DMS114 treated with DMSO at 0.1 percent for 48 hours (cell line): ENCODE measurements around the gene LBP.
A peak's percentile ranks its signal among the peaks of the same experiment; 100 is the strongest.
"Not testable (repeated sequence)": the region's sequence is repeated elsewhere in the genome, so short reads cannot be mapped to it uniquely, and the experiment has no call there.

Experiments used
- DNase-seq: peaks from one replicate; lab custom pipeline; 2025; ENCODE audit not compliant: unreplicated experiment; lab: John Stamatoyannopoulos, UW

LBP gene

DNA sequence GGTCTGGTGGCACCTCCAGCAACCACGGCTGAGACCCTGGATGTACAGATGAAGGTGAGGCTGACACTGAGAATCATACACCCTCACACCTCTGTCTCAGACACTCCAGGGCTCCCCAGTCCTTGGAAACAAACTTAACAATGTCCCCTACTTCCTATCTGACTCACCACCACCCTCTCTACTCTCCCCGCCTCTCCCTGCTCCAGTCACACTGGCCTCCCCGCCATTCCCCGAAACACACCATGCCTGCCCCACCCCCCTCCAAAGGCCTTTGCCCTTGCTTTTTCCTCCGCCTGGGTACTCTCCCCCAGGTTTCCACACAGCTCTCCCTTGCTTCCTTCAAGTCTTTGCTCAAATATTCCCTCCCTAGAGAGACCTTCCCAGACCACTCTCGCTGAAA, 26.1 kb upstream of the LBP start:
- no peak for DNase-seq

DNA sequence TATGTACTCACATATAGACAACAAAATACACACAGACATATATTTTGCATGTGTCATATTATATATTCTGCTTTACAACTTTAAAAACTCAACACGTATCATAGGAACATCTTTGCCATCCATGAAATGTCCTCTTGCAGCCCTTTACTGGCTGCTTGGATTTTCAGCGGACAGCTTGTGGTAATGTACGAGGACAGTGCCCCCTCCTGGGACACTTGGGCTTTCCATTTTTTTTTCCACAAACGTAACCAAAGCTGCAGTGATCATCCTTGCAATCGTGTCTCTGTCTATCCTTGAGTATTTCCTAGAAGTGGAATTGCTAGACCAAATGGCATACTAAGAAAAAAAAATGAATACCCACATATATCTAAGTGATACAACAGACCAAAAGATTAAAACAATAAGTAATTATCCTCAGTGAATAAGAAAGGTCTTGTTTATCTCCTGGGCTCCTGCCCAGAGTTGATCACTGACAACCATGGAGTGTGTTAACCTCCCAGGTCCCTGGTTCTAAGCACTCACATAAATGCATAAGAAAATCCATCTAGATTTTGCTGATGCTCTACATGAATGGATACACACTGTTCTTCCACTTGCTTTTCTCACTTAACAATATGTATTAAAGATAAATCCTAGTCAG, 24.2 kb upstream of the LBP start:
- DNase-seq, result peak; percentile 35

DNA sequence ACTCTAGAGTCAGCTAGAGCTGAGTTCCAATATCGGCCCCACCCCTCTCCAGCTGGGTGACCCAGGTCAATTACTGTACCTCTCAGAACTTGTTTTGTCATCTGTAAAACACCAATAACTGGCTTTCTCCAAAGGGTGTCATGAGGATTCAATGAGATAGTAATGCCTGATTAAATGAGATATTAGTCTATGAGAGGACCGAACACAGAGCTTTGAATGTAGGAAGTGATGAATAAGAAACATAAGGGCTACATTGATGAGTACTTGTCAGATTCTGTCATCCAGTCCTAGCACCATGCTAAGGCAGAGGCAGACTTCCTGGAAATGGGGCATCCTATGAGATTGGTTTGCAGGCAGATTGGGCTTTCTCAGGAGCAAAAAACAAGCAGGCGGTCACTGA, 22.1 kb upstream of the LBP start:
- DNase-seq, result no peak

DNA sequence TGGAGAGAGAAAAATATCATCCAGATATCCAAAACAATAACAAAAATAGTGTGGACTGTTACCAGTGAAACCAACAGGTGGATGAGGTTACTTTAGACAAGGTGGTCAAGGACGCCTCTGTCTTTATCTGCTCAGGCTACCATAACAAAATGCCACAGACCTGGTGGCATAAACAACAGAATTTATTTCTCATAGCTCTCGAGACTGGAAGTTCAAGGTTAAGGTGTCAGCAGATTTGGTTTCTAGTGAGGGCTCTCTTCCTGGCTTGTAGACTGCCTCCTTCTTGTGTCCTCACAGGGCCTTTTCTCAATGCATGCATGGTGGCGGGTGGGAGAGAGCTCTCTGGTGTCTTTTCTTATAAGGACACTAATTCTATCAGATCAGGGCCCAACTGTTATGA, 21.1 kb upstream of the LBP start:
- no peak for DNase-seq

DNA sequence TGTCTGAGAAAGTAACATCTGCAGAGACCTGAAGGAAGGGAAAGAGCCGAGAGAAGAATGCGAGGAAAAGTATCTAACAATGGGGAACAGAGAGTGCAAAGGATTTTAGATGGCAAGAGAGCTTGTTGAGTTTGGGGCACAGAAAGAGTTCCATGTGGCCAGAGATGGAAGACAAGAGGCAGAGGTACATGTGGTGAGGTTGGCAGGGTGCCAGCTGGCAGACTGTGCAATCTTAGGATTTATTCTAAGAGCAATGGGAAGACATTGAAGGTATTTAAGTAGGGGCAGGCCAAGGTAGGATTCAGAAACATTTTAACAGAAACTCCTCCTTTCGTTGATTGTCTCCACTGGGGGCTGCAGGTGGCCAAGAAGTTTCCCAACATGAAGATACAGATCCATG, 20.4 kb upstream of the LBP start:
- no peak for DNase-seq

GRCh38 chr20:38326309-38326708, 20.0 kb upstream of the LBP start:
- no peak for DNase-seq

GRCh38 chr20:38330638-38331037, 15.6 kb upstream of the LBP start:
- DNase-seq, result no peak

DNA sequence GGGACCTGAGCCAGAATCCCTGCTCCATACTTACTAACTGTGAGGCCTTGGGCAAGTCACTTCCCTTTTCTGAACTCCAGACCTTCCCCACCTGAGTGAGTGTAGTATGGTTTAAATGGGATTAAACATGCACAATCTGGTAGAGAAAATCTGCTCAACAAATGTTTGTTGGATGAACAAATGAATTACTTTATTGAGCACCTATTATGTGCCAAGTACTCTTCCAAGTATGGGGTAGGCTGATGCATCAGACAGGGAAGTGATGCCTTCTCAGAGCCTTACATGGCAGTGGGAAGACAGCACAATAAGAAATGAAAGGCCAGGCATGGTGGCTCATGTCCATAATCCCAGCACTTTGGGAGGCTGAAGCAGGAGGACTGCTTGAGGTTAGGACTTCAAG, 15.0 kb upstream of the LBP start:
- no peak for DNase-seq

- DNase-seq, result no peak
These were observed 14.5 kb upstream of the LBP start for GRCh38 chr20:38331814-38332213.

DNA sequence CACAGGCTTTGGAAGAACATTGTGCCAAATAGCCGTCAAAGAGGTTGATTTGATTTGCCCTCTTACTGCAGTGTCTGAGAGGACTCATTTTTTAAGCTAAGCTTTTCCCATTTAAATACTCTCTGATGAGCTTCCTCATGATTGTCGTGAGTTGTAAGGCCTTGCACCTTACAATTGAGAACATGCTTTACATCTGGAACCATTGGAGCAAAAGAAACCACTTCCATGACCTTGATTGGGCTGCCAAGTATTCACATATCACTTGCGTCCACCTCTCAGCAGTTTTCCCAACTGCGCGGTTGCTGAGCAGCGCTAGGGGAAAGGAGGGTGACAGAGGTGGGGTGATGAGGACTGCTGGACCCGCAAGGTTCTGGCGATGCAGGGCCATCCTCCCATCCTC, 12.3 kb upstream of the LBP start:
- no peak for DNase-seq

GRCh38 chr20:38336726-38337125, 9.6 kb upstream of the LBP start:
- no peak for DNase-seq

GRCh38 chr20:38337561-38338140, 8.6 kb upstream of the LBP start:
- no peak for DNase-seq

- peak; percentile 17 for DNase-seq
These were observed 7.3 kb upstream of the LBP start for GRCh38 chr20:38338849-38339520.

DNA sequence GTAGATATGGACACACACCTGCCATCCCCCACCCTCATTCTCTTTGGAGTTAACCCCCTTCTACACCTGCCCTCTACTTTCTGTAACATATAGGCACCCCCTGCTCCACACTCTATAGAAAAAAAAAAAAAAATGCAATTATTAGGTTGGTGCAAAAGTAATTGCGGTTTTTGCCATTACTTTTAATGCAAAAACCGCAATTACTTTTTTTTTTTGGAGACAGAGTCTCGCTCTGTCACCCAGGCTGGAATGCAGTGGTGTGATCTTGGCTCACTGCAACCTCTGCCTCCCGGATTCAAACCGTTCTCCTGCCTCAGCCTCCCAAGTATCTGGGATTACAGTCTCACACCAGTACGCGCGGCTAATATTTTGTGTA, 6.8 kb upstream of the LBP start:
- DNase-seq, result not testable (repeated sequence)

- DNase-seq, result no peak
These were observed 6.3 kb upstream of the LBP start for GRCh38 chr20:38339997-38340396.

GRCh38 chr20:38340693-38341092, 5.6 kb upstream of the LBP start:
- no peak for DNase-seq

GRCh38 chr20:38342216-38342615, 4.1 kb upstream of the LBP start:
- no peak for DNase-seq

DNA sequence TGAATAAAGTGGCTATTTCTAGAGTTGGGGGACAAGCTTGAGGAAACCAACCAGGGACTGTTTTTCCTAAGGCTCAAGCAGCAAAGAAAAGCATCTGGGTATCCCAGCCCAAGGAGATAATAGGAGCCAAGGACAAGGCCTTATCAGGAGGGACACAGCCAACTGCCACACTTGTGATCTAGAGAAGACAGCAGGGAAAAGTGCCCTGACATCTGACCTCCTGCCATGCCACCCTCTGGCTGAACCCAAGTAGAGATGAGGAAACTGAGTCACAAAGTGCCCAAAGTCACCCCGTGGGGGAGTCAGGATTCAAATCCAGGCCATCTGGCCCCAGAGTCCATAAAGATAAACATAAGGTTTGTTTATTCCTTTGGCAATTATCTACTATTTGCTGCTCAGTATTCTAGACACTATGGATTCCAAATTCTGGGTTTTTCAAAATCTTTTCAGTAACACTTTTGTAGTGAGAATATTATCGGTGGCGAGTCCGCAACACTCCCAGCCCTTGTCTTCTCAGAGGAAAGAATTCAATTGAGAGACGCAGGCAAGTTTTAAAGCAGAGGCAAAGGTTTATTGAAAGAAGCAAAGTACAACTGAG, 3.5 kb upstream of the LBP start:
- no peak for DNase-seq

DNA sequence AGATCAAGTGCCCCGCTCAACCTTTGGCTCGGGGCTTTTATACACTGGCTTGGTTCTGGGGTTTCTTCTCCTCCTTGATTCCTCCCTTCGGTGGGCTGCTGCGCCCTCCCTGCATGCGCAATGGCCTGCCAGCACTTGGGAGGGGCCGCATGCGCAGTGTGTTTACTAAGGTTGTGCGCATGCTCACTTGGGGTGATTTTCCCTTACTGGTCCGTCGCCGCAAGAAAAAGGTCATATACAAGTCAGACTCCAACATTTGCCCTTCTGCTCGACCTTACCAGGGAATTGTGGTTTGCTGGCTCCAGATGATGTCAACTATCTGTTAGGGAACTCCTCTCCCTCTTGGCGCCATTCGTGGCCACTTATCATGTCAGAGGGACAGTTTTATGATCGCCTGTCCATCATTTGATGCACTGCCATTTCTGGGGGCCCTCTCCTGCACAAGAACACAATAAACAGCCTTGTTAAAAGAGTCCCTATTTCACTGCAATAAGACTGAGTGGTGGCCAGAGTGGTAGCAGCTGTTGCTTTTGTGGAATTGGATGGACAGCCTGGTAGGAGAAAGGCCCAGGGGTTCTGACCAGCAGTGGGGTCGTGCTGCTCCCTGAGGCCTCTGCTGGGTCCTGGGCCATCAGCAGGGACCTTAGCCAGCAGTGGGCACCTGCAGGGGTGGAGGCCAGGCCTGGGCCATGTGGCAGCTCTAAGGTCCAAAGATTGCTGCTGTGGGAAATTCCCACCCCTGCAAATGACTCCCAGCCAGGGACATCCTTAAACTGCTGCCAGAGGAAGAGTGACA, 2.8 kb upstream of the LBP start:
- no peak for DNase-seq

DNA sequence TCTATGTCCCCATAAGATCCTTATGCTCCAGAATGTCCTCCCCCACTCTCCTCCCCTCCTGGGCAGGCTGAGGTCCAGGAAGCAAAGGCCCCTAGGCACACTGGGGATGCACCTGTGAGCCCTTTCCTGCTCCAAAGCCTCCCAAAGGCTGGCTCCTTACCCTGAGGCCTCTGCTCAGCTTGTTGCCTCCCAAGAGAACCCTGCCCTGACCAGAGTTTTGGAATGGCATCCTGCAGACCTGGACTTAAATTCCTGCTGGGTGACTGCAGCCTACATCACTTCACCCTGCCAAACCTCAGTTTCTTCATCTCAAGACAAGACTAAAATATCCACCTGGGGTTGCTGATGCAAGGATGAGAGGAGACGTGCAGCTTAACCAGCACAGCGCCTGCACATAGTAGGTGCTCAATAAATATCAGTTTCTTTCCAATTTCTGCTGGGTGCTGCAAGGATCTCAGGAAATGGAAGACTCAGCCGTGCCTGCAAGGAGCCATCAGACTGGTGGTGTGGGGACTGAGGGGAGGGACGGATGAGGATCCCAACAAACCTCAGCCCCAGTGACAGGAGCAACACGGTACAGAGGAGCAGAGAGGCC, 2.1 kb upstream of the LBP start:
- no peak for DNase-seq

DNA sequence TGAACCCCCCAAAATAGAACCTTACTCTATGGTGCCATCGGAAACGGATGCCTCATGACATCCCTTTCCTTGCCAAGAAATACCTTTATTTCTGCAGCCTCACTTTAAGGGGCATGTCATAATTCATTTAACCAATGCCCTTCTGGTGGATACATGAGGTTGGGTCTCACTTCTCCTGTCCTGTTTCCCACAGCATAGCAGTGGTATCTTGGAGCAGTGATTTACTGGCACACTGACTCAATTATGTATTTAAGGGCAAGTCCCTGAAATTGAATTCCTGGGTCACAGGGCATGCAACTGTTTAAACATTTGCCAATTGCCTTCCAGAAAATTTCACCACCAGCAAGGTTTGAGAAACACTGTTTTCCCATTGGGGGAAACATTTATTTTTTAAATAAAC, 639 bp upstream of the LBP start:
- no peak for DNase-seq
